H54 (cell line): ENCODE measurements around the gene NF1.
"Not testable (repeated sequence)": the region's sequence is repeated elsewhere in the genome, so short reads cannot be mapped to it uniquely, and the experiment has no call there.

ENCODE experiments used
- DNase-seq: peaks from one replicate; pipeline ENCODE4 v3.0.0; 2011; ENCODE audit warnings: low spot score, mixed read lengths; ENCODE audit not compliant: insufficient read length
- FAIRE-seq: peaks from 3 replicates; lab custom pipeline; 2011; peaks lifted over from hg19 to GRCh38; lab: Jason Lieb, UNC
- POLR2A ChIP-seq: IDR thresholded peaks from 2 replicates; pipeline ENCODE4 v1.6.1; 2011; ENCODE audit warnings: low read depth, mild to moderate bottlenecking, low read length

The NF1 gene

GRCh38 chr17:31094600-31095235 is at the start of gene NF1:
Gene NF1 (plus strand): TSS chr17:31094977. CDS start chr17:31095310, 333 bp downstream.
- peak; percentile 70 for TF ChIP-seq POLR2A
- FAIRE-seq (no peak), DNase-seq (peak; percentile 80)

GRCh38 chr17:31046856-31047425 is 47.8 kb upstream of the NF1 start:
- FAIRE-seq: not testable (repeated sequence)

DNA sequence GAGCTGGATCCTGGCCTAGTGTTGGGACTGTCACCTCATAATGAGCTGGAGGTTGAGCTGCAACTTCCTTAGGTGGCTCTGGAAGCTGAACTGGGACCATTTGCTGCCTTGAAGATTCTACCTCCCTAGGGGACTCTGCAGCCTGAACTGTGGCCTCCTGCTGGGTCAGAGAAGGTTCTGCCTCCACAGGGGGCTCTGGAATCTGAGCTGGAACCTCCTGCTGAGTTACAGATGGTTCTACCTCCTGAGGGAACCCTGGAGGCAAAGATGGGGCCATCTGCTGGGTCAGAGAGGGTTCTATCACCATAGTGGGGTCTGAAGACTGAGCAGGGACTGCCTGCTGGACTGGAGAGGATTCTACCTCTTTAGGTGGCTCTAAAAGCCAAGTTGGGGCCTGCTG is 46.6 kb upstream of the NF1 start:
- FAIRE-seq (no peak), DNase-seq (no peak)
- no peak for TF ChIP-seq POLR2A

More at GRCh38 chr17:31046856-31047425, 47.8 kb upstream of the NF1 start:
- DNase-seq: not testable (repeated sequence)

- no peak for DNase-seq
- no peak for FAIRE-seq
Observed at GRCh38 chr17:31048780-31049179, 46.0 kb upstream of the NF1 start.

GRCh38 chr17:31050948-31051347 is 43.8 kb upstream of the NF1 start:
- FAIRE-seq (no peak), DNase-seq (no peak)
- no peak for TF ChIP-seq POLR2A

More at GRCh38 chr17:31048780-31049179, 46.0 kb upstream of the NF1 start:
- no peak for TF ChIP-seq POLR2A

DNA sequence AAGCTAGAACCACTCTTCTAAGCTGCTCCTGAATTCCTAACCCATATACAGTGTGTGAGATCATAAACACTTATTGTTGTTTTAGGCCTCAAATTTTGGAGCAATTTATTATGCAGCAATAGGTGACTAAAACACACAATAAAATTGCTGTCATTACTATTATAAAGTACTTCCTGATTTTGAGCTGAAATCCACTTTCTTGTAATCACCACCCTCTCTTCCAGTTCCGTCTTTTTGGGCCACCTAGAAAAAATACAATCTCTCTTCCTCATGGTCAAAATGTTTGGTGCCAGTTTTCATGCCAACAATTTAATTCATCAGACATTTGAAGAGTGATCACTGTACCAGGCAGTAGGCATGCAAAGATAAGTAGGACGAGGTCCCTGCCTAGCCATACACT is 43.3 kb upstream of the NF1 start:
- FAIRE-seq (no peak), DNase-seq (no peak)
- no peak for TF ChIP-seq POLR2A

DNA sequence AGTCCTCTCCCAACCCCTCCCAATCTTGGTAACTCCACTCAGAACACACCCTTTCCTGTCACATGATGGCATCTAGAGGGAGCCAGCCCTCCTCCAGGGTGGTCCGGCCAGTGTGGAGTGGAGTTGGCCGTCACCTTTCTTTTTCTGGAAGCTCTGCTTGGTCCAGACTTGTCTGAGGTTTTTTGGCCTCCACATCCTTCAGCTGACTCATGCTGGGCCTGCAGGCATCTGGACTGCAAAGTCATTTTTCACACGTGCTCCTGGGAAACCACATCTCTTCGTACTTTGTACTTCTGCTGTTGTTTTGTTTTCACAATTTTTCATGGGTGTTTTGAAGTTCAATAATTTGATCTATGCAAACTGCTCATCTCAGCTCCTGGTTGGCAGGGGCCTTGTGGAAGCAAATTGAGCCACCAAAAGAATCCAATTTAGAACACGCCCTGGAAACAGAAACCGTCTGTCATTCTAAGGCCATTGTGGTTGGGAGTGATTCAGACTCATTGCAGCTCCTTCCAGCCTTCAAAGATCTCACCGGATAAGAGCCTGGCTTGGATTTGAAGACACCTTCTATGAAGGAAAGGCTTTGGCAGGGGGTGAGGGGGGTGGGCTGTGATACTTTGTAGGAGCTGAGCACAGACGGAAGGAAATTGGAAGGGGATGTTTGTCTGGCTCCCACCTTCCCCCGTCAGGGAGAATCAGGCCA is 42.4 kb upstream of the NF1 start:
- FAIRE-seq (no peak), DNase-seq (peak; percentile 53)
- TF ChIP-seq POLR2A: 0 out of 2 replicates have a peak, but pooled peaks have one; percentile 12

DNA sequence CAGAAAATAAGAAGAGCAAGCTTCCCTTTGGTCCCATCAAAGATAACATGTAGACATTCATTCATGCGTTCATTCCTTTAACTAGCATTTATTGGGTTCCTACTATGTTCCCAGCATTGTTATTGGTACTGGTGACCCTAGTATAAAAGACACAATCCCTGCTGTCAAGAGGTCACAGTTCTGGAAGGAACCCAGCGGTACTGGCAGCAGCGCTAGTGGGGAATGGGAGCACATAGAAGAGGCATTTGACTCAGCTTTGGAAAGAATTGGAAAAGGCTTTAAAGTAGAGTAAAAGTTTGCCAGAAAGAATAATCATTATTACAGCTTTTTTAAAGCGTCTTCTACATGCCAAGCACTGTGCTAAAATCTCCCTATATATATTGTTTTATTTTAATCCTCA is 41.7 kb upstream of the NF1 start:
- no peak for DNase-seq
- FAIRE-seq: no peak
- no peak for TF ChIP-seq POLR2A

GRCh38 chr17:31054761-31055160 is 40.0 kb upstream of the NF1 start:
- DNase-seq (no peak), FAIRE-seq (no peak)
- no peak for TF ChIP-seq POLR2A

DNA sequence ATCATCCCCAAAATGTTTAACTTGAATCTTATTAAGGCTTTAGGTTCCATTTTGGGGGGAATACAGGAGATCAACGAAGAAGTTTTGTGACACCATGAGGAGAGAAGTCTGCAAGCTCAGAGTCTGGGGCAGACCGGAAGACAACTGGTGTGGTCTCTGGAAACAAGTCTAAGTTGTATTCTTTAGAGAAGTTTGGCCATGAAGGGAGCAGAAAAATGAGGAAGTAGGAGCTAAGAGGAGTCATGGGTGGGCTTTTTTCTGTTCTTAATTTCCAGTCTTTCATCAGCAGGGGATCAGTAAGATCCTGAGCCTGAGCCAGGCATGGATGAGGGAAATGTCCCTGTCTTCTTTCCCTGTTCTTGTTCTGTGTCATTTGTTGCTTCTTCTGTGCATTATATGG is 35.8 kb upstream of the NF1 start:
- no peak for DNase-seq
- no peak for FAIRE-seq
- no peak for TF ChIP-seq POLR2A

DNA sequence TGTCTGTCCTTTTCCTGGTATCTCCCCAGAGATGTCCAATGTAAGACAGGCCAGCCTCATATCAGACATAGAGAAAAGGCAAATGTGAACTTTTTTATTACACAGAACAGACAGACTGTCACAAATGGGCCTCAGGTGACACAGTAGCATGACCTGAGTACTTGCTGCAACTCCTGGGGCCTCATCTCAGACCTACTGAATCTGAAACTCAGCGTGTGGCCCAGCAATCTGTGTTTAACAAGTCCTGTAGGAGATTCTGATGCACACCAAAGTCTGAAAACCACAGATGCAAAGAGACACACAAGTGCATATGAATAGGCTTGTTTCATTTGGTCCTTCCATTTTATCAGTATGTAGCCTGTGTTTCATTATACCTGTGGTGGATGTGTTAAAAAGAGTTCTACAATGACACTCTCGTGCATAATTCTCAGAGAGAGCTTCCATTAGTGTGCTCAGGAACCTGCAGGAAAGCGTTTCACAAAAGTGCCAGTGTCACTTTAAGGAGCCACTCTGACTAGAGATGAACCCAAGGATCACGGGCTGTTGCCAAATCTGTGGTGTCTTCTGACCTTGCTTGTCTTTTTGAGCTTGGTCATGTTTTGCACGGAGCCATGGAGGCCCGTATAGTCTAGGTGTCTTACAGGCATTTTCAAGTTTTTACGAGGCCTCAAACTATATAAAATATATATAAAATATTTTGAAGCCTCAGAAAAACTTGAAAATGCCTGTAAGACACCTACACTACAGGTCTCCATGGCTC is 33.8 kb upstream of the NF1 start:
- no peak for TF ChIP-seq POLR2A
- no peak for FAIRE-seq
- DNase-seq: no peak

- no peak for TF ChIP-seq POLR2A
- FAIRE-seq: no peak
- DNase-seq: no peak
Observed at GRCh38 chr17:31061678-31062077, 33.1 kb upstream of the NF1 start.

- no peak for TF ChIP-seq POLR2A
- FAIRE-seq (no peak), DNase-seq (no peak)
Observed at GRCh38 chr17:31062346-31062745, 32.4 kb upstream of the NF1 start.

DNA sequence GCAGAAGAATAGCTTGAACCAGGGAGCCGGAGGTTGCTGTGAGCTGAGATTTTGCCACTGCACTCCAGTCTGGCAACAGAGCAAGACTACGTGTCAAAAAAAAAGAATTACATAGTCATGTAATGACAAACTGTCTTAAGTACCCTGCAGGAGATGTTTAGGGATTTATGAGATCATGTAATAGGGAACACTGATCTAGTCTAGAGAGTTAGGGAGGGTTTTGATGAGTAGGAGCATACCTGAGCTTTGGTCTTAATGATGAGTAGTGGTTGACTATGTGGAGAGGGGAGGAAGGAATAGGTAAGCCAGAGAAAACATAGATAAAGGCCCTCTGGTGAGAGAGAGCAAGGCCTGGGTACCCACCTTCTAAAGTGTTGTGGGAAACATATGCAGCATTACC is 30.1 kb upstream of the NF1 start:
- FAIRE-seq (no peak), DNase-seq (no peak)
- no peak for TF ChIP-seq POLR2A
